NCI-H748 treated with DMSO at 0.1 percent for 48 hours (cell line): ENCODE results near the gene APOD.

ENCODE experiments used
- DNase-seq: peaks from one replicate; lab custom pipeline; 2025; lab: John Stamatoyannopoulos, UW

The APOD gene

DNA sequence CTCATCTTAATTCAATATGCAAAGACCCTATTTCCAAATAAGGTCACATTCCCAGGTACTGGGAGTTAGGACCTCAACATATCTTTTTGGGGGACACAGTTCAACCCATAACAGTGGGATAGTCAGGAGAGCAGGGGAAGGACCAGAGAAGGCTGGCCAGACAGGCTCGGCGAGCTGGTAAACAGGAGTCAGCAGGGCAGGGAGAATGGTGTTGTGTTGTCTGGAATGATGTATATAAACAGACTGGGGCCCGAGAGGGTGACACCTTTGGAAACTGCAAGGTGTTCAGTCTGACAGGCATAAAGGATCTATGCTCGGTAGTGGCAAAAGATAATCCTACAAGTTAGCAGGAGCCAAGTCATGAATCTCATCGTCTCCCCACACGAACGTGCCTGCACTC lies 30.5 kb downstream of the APOD start:
- DNase-seq, result no peak

DNA sequence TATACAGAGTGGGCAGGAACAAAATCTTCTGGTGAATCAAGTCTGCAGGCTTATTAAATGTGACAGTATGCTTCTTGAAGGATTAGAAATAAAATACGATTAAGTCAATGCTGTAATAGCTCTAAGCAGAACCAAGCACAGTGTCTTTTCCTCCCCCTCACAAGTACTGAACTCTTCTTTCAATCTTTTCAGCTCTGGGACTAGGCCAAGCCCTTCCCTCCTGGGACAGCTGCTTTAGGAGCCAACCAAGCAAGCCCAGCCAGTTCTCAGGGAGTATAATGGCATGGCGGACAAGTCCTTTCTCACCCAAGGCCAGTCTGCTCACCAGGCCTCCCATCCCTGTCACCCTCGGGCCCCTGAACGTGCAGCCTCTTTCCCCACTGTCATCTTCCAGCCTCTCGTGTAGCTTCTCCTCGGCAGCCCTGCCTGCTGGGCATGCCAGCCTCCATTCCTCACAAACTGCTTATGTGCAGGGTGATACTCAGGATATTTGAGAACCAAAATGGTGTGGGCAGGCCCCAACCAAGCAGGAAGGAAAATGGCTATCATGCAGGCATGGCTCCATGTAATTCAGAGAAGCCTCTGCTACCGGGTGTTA lies 32.3 kb downstream of the APOD start:
- DNase-seq, result no peak

- no peak for DNase-seq
These were observed 33.0 kb downstream of the APOD start for GRCh38 chr3:195550723-195551122.

GRCh38 chr3:195549931-195550519 lies 33.7 kb downstream of the APOD start:
- no peak for DNase-seq

DNA sequence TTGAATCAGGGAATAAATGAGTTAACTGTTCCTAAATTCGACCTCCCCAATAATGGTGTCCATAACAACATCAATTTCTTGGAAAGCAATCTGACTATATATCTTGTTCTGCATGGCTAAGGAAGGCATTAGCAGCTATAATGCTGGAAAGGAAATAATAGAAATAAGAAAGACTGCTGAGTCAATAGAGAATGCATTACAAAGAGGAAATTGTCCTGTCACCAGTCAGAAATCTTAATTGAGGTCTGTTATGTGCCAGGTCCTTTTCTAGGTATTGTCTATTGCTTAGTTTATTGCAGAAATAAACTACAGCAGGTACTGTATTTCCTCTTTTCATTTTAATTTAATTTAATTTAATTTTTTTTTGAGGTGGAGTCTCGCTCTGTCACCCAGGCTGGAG lies 34.8 kb downstream of the APOD start:
- no peak for DNase-seq

- no peak for DNase-seq
These were observed 35.2 kb downstream of the APOD start for GRCh38 chr3:195548501-195548900.

DNA sequence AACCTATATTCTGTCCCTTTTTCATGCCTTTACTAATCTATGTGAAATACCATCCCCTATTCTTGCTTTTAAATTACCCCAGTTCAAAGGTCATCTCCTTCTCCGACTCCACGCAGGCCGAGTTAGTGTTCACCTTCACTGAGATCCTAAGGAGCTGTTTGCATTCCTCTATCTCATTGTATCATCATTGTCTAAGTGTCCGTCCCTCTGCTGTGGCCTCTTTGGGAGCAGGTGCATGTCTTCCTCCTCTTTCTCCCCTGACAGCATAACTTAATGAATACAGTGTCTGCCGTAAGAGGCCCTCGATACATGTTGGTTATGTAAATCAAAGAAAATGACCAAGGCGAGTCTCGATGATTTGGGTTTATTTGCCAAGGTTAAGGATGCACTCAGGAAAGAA lies 35.7 kb downstream of the APOD start:
- DNase-seq, result no peak

GRCh38 chr3:195546130-195546560 lies 37.6 kb downstream of the APOD start:
- no peak for DNase-seq

- DNase-seq, result no peak
These were observed 39.1 kb downstream of the APOD start for GRCh38 chr3:195544634-195545033.

DNA sequence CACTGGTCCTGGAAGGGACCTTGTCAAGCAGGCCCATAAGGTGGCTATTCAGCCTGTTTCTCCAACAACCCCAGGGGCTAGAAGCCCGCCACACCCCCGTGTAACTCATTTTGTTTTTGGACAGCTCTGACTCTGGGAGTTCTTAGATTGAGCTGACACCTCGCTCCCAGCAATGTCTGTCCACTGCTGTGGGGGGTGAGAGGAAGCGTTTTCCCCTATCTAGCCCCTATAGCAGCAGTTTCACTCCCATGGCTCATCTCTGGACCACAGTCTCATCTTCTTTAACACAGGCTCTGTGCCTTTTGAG lies 39.6 kb downstream of the APOD start:
- no peak for DNase-seq

DNA sequence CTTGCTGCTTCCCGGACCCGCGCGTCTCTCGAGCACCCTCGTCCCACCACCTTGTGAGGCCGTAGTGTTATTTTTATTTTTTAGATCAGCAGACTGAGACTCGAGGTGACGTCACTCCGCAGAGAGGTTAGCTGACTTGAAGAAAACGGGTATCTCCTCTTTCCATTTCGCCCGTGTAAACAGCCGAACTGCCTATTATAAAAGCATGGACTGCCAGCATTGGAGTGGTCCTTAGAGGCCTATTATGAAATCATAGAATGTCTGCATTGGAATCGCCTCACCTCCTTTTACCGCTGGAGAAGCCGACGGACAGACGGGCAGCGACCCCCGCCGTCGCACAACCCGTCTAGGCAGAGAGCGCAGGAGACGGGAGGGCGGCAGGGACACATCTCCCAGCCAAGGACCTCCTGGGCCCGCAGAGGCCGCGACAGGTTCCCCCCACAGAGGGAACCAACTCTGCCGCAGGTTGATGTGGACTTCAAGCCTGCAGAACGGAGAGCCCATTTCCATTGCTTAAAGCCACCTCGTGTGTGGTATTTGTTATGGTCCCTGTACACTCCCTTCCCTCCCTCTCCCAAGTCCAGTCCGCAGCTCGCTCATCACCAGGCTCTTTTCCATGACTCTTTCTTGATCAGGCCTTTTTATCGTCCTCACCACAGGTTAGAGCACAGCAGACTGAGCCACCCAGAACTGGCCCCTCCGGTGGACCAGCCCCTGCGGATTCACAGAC lies 40.1 kb downstream of the APOD start:
- DNase-seq, result peak; percentile 51

DNA sequence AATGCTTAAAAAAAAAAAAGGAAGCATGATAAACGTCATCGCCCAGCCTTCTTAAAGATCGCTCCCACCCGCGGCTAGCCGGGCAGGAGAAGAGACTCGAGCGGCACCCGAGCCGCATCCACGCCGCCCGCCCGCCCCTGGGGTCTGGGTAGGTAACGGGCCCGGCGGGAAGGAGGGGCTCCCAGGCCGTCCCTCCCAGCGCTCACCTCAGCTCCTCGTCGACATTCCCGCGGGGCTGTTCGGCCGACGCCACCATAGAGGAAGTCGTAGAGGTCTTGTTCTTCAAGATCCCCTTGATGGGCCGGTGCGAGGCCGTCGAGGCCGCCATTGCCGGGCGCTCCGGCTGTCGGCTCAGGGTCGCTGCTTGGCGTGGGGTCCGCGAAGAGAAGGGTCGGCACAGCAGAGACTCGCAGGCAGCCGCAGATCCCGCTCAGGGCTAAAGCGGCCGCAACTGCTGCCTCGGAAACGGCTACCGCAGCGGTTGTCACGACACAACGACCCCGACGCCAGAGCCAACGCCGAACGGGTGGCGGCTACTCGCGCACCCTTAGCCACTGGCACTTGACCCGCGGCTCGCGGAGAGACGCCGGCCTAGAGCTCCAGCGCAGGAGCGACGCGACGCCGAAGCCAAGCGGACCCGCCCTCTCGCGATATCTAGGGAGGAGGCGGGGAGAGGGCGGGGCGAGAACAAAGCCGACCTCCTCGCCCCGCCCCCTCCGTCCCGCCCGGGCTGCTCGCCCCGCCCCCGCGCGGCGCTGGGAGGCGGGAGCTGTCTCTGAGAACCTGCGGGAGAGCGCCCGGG lies 40.8 kb downstream of the APOD start, which contains the start of gene PPP1R2:
Gene PPP1R2 (minus strand): TSS at position 628 of the 802 bp plus-strand sequence. CDS start 300 bp downstream, at position 328.
- DNase-seq, result peak; percentile 51

GRCh38 chr3:195542316-195542697 lies 41.4 kb downstream of the APOD start:
- no peak for DNase-seq

- DNase-seq, result no peak
These were observed 43.2 kb downstream of the APOD start for GRCh38 chr3:195540511-195540910.

- DNase-seq, result no peak
These were observed 43.7 kb downstream of the APOD start for GRCh38 chr3:195540027-195540426.

- DNase-seq, result no peak
These were observed 44.3 kb downstream of the APOD start for GRCh38 chr3:195539479-195539878.

DNA sequence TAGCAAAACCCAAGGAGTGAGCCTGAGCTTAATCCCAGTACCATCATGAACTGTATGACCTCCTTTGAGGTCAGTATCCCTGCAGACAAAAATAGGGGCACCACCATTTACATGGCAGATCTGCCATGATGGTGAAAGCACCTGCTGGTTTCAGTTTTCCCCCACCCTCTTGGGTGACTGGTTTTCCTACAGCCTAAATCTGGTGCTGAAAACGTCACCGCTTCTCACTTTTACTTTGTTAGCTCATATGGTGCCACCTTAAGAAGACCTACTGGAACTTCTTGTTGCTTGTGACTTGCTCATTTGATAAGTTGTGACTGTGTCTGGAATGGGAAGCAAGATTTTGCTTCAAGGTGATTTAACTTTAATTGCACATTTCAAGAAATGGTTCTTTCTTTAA lies 45.7 kb downstream of the APOD start:
- DNase-seq, result no peak

DNA sequence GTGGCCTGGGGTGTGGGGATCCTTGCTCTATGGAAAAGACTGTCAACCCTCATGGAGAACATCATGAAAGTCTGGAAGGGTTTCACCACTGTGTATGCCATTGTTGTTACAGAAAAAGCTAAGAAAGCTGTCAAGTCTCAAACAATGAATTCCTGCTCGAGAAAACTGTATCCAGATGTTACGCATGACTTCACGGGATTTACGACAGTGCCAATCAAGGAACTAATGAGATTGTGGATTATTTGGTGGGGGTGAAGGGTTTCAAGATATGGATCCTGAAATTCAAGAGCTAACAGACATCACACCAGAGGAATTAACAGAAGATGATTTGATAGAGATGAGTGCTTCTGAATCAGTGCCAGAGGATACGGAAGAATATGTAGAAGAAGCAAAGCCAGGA lies 48.4 kb downstream of the APOD start:
- no peak for DNase-seq

- no peak for DNase-seq
These were observed 50.9 kb downstream of the APOD start for GRCh38 chr3:195532834-195533233.

- no peak for DNase-seq
These were observed 51.4 kb downstream of the APOD start for GRCh38 chr3:195532345-195532744.

- DNase-seq, result no peak
These were observed 52.1 kb downstream of the APOD start for GRCh38 chr3:195531683-195532082.

- no peak for DNase-seq
These were observed 57.2 kb downstream of the APOD start for GRCh38 chr3:195526492-195526891.
